Activated T-cell treated with anti-CD3 and anti-CD28 coated beads, Interleukin-2, amount 50 U/mL, for 48 hours (primary cell): ENCODE results near the gene CHSY1.
"Not testable (repeated sequence)": the region's sequence is repeated elsewhere in the genome, so short reads cannot be mapped to it uniquely, and the experiment has no call there.

ENCODE experiments used
- DNase-seq, 2 experiments: peaks; one replicate each; pipeline ENCODE4 v3.0.0-alpha.2; 2020

The CHSY1 gene

DNA sequence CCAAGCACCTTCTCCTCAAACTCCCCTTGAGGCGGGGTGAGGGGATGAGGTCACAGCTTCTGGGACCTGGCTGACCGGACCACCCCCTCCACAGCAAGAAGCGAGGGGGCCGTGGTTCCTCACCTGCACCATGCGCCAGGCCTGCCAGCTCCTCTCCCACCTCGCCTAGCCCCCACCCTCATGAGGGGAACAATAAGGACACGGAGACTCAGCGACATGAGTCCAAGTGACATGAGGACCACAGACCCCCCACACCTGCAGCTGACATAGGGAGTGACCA is 118.7 kb downstream of the CHSY1 start:
- no peak for DNase-seq

DNA sequence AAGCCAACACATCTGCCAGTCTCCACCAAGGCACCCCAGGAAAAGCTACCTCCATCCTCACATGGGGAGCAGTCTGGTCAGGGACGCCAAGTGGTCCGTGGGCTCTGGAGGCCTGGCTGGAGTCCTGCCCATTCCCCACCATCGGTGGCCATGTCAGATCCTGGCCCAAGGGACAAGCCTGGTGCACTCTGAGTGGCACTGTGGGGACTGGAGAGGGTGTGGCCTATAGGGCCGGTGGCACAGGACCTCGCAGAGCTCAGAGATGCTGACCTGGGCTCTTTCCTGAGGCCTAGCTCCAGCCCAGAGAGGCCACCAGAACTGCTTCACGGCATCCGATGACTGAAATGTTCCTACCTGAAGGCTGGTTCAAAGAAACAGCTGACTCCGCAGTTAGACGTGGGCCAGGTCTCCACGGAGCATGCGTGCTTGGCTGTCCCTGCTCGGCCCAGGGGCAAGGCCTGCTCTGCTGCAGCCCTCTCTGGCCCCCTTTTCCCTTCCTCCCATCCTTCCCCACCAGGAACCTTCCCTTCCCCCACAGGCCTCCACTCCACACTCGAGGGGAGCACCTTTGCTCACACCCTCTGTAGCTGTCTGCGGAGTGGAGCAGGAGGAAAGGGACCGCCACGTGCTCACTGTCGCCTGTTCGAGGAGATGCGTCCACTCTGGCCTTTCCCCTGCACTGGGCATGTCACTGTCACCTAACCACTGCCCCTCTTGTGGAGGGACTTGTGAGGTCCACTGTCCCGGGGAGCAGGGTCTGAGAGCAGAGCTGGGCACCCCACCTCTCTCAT is 119.3 kb downstream of the CHSY1 start:
- DNase-seq = no peak

DNA sequence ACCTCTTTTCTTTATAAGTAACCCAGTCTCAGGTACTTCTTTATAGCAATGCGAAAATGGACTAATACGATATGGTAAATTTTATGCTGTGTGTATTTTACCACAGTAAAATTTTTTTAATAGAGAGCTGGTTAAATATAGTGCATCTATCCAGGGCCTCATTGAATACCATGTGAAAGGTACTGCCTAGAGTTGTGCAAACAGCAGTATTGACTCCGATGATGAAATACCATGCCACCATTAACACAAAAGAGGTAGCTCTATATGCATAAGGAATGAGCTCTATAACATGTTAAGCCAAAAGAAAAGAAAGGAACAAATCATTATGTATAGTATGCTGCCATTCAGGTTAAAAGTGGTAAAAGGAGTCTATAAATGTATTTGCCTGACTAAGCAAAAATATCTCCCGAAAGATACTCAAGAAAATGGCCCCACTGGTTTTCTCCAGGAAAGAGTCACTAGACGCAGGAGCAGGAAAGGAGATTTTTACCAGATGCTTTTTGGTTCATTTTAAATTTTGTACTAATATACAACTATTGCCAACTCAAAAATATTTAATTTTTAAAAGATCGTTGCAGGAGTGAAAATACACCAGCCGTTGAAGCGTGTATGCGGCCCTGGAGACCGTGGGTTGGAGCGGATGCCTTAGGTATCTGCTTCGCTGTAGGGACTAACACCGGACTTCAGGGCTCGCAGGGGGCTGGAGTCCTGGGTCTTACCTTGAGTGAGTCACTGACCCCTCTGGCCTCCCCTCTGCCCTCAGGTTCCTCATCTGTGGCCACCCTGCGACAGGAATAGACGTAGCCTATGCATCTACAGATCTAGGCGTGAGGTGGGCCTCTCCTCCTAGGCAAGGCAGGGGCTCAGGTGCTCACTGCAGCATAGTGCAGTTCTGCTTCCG is 120.1 kb downstream of the CHSY1 start:
- DNase-seq = no peak

DNA sequence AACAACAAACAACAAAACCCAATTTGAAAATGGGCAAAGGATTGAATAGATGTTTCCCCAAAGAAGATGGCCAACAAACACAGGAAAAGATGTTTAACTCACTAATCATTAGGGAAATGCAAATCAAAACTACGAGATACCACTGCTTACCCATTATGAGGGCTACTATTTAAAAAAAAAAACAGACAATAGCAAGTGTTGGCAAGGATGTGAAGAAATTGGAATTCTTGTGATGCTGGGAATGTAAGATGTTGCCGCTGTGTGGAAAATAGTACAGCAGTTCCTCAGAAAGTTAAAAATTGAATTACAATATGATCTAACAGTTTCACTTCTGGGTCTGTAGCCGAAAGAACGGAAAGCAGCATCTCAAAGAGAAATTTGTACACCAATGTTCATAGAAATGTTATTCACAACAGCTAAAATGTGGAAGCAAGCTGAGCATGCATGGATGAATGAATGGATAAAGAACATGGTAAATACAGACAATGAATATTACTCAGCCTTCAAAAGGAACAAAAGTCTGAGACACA is 121.9 kb downstream of the CHSY1 start:
- no peak for DNase-seq

DNA sequence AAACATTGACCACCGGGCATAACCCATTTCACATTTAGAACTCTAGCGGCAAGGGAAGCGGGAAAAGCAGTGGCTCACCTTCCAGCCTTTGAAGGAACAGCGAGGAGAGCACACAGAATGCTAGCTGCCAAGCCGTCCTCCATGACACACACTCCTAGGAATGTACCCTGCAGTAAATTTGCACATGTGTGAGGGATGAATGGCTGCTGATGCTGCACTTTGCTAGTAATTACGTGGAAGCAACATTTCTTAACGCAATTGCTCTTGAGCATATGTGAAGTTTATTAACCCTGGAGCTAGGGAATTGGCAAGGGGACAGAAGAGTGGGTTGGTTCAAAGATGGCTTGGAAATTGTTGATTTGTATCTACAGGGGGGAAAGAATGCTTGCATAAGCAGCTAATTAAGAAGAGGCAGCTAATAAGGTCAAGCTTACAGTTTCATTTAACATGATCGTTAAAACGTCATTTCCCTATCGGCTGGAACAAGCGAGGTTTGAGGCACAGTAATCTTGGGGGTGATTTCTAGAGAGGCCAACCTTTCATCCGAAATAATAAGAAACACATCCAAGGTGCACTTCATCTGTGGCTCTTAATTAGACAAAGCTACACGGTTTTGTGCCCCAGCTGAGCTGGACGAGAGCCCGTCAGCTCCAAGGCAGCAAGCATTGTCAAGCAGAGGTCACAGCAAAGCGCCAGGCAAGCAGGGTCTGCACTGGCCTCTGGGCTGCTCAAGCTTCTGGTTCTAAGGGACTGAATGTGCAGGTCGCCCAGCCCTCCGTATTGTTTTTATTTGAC is 123.4 kb downstream of the CHSY1 start:
- DNase-seq = no peak

DNA sequence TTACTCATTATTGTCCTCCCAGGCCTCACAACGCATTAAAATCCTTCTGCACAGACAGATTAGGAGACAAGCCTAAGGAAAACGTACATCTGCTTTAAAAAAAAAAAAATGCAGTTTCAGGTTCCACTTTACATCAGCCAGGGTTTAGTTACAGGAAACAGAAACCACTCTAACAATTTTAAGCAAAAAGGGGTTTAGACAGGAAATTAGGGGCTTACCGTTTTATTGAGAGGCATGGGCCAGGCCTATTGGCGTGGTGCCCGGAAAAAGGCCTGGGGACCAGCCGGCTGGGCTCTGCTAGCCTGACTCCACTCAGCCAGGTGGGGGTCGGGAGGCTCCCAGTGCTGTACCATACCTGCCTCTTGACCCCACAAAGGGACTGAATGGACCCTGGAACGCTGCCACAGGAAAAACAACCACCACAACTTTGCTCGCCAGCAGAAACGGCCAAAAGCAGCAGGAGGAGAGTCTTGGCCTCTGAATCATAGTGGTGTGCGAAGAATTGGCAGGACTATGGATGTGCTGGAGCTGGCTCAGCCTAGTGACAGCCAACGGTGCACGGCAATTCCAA is 124.3 kb downstream of the CHSY1 start:
- DNase-seq = peak; percentile 70

DNA sequence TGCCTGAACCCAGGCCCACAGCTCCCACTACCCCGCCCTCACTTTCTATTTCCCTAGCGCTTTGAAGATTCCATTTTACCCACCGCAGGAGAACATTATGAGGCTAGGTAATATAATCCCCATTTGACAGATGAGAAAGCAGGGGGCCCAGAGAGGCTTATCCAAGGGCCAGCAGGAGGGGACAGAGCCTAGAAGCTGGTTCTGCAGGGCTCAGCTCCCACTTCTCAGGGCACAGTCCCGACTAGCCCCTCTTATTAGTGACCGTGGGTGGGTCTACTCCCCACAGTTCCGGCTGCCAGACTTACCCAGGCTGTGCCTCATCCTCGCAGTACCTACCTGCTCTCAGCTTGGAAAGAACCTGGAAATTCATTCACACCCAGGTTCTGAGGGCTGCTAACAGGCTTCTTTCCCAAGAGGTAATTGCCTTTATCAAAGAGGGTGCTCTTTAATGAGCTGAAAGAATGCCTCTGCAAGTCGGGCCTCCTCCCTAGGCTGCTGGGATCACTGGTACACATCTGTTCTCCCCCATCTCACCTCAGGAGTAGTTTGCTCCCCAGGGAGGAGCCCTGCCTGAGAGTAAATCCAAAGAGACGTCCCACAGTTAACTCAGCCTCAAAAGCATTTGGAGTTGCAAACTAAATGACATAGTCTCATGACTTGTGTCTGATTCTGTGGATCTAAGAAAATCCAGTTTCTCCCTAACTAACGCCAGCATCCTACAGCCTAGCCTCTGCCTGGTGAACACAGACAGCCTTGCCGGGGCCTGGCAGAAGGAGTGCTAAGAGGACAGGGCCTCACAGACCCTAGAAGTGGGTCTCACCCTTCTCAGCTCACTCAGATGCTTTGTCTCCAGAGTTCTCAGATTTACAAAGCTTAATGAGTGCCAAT is 125.0 kb downstream of the CHSY1 start:
- DNase-seq = peak; percentile 53 to 66

DNA sequence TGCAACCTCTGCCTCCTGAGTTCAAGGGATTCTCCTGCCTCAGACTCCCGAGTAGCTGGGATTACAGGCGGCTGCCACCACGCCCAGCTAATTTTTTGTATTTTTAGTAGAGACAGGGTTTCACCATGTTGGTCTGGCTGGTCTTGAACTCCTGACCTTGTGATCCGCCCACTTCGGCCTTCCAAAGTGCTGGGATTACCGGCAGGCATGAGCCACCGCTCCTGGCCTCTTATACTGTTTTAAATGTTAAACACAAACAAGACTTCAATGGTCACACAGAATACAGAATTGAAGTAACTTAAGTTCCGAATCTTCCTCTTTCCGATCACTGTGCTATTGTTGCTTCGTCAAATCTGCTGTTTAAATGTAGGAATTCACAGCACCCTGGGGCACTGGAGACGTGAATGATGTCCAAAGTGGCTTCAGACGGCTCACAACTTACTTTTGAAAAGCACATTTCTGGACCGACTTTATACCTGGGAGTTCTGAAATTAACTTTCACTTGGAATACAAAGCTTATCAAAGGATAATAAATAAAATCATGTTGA is 125.9 kb downstream of the CHSY1 start:
- DNase-seq = not testable (repeated sequence)
